Colonic mucosa (tissue), 4 donors: ENCODE data around the gene ACY1. TPM values are rescaled to one million over a fixed set of nuclear protein-coding genes. Genes with fewer than 3 reads are reported as not detected.

Experiments
- DNase-seq: peaks from one replicate; pipeline ENCODE4 v3.0.0-alpha.2; 2020
- H3K27ac ChIP-seq: fragments of 200-600 bp; one replicate; pipeline ENCODE4 v1.8.0; 2021
- H3K27me3 ChIP-seq: fragments of 200-600 bp; one replicate; pipeline ENCODE4 v1.8.0; 2021
- H3K36me3 ChIP-seq: fragments of 200-600 bp; one replicate; pipeline ENCODE4 v1.8.0; 2021
- H3K4me1 ChIP-seq: fragments of 200-600 bp; one replicate; pipeline ENCODE4 v1.8.0; 2021; ENCODE audit warnings: mild to moderate bottlenecking
- H3K4me3 ChIP-seq: fragments of 200-600 bp; one replicate; pipeline ENCODE4 v1.8.0; 2021
- H3K9ac ChIP-seq, 2 donors: one replicate each; pipeline ENCODE4 v1.7.0; 2013; ENCODE audit warnings: control low read depth in 2 of 2, low read depth in 2 of 2, low read length in 2 of 2
- H3K9me3 ChIP-seq: fragments of 200-600 bp; one replicate; pipeline ENCODE4 v1.8.0; 2021
- CTCF ChIP-seq: fragments of 200-600 bp; IDR thresholded peaks from one replicate; pipeline ENCODE4 v1.8.0; 2022; ENCODE audit warnings: antibody characterized with exemption, mild to moderate bottlenecking
- intact Hi-C: fragments of 100-400 bp; cut with DNase I; formaldehyde crosslinking; loops from one replicate; pipeline ENCODE4 v1.14.1; 2022
- total RNA-seq, 2 donors: library from RNA; stranded (reverse); fragmentation: NEBNext Ultra II Directional in 1 of 2; extraction: Animal tissue kit (Norgen Biotek cat#: 25700) in 1 of 2; gene quantifications; one replicate each; pipeline ENCODE4 v1.2.1, GENCODE V29; 2021
- donor health status: healthy.
- donor health status: DM: no; HTN: no; CAD: no.
- donor health status: DM: no; HTN: no; CAD: no.

The ACY1 gene
- total RNA-seq, 2 donors from 2014 or later, result 137 to 153 TPM

GRCh38 chr3:51978143-51978502, 5.2 kb upstream of the ACY1 start:
- no peaks in the 10 kb centered on the region for H3K9me3 ChIP-seq
- H3K9ac ChIP-seq, result no peak overlapping the region
- no peak overlapping the region for H3K4me3 ChIP-seq
- no peak for DNase-seq
- TF ChIP-seq CTCF, result no peak
- H3K27ac ChIP-seq, result no peak overlapping the region
- intact Hi-C loops, result no loop called here
- peaks cover 6% of the 10 kb centered on the region for H3K4me1 ChIP-seq
- no peaks in the 10 kb centered on the region for H3K27me3 ChIP-seq
- H3K36me3 ChIP-seq, result no peaks in the 10 kb centered on the region

GRCh38 chr3:51980253-51980652, 3.1 kb upstream of the ACY1 start:
- no peak overlapping the region for H3K9ac ChIP-seq
- no peak for TF ChIP-seq CTCF
- H3K4me1 ChIP-seq, result peaks cover 13% of the 10 kb centered on the region
- DNase-seq, result no peak
- H3K36me3 ChIP-seq, result no peaks in the 10 kb centered on the region
- H3K27ac ChIP-seq, result no peak overlapping the region
- intact Hi-C loops, result no loop called here
- no peak overlapping the region for H3K4me3 ChIP-seq
- H3K27me3 ChIP-seq, result no peaks in the 10 kb centered on the region
- H3K9me3 ChIP-seq, result no peaks in the 10 kb centered on the region

GRCh38 chr3:51982352-51982837, 940 bp upstream of the ACY1 start:
- TF ChIP-seq CTCF, result peak; percentile 65
- Histone ChIP-seq H3K27ac (peak overlapping the region; percentile 99), H3K9ac (peak overlapping the region; percentile 95 to 97), H3K4me3 (peak overlapping the region; percentile 60), H3K27me3 (no peaks in the 10 kb centered on the region), H3K9me3 (no peaks in the 10 kb centered on the region), H3K4me1 (peaks cover 13% of the 10 kb centered on the region), H3K36me3 (no peaks in the 10 kb centered on the region)
- DNase-seq, result peak; percentile 83
- intact Hi-C loops, result no loop called here

- H3K36me3 ChIP-seq, result no peaks in the 10 kb centered on the region
- H3K4me3 ChIP-seq, result peak overlapping the region; percentile 60
- H3K9ac ChIP-seq, result peak overlapping the region; percentile 95 to 97
- H3K4me1 ChIP-seq, result peaks cover 13% of the 10 kb centered on the region
- intact Hi-C loops, result no loop called here
- TF ChIP-seq CTCF, result no peak
- no peak for DNase-seq
- peak overlapping the region; percentile 99 for H3K27ac ChIP-seq
- H3K9me3 ChIP-seq, result no peaks in the 10 kb centered on the region
- H3K27me3 ChIP-seq, result no peaks in the 10 kb centered on the region
Observed at GRCh38 chr3:51983578-51984268, 388 bp downstream of the ACY1 start.

- Histone ChIP-seq H3K9ac (peak overlapping the region; percentile 95 to 97), H3K27me3 (no peaks in the 10 kb centered on the region), H3K27ac (peak overlapping the region; percentile 99), H3K9me3 (no peaks in the 10 kb centered on the region), H3K36me3 (no peaks in the 10 kb centered on the region), H3K4me3 (no peak overlapping the region), H3K4me1 (peaks cover 13% of the 10 kb centered on the region)
- intact Hi-C loops, result no loop called here
- DNase-seq, result no peak
- TF ChIP-seq CTCF, result no peak
Observed at GRCh38 chr3:51984269-51984647, 923 bp downstream of the ACY1 start.
